Fibroblast of lung (primary cell): Measurements from ENCODE around the gene BLOC1S1.

ENCODE experiments used
- CTCF ChIP-seq, 2 donors: IDR thresholded peaks in 1 of 2; conservative IDR thresholded peaks in 1 of 2; 1 replicate in 1 of 2; 2 replicates in 1 of 2; pipeline ENCODE4 v1.5.1; 2011 to 2012; ENCODE audit warnings: low read length in 2 of 2, control low read depth in 1 of 2, inconsistent platforms in 1 of 2, low read depth in 1 of 2, mild to moderate bottlenecking in 1 of 2
- EZH2 ChIP-seq: IDR thresholded peaks from 2 replicates; pipeline ENCODE4 v1.5.1; 2012; ENCODE audit warnings: low read length, control low read depth, mild to moderate bottlenecking; ENCODE audit errors: missing control alignments

- TF ChIP-seq CTCF (conservative IDR thresholded peaks at IDR 0.05 in 1 of 2, IDR thresholded peaks at IDR 0.05 in 1 of 2; ENCODE audit: low read depth in 1 of 2, low read length in 2 of 2) (no peak), EZH2 (no peak)
Measured at GRCh38 chr12:55757701-55758100, 41.9 kb downstream of the BLOC1S1 start.
